Heart right ventricle (tissue), 16 donors: Measurements from ENCODE around the gene DHRSX. TPM values are rescaled to one million over a fixed set of nuclear protein-coding genes. Genes with fewer than 3 reads are reported as not detected.
"Not testable (repeated sequence)": the region's sequence is repeated elsewhere in the genome, so short reads cannot be mapped to it uniquely, and the experiment has no call there.

Experiments used
- ATAC-seq, 8 donors: fragments of 200-7000 bp; cut with Tn5 transposase; one replicate each; pipeline ENCODE4 v1.9.1; 2020; ENCODE audit warnings: mild to moderate bottlenecking in 8 of 8, moderate library complexity in 8 of 8, moderate number of reproducible peaks in 1 of 8
- DNase-seq, 2 donors: peaks; one replicate each; pipeline ENCODE4 v3.0.0-alpha.2; 2020
- H3K27ac ChIP-seq, 10 donors: fragments of 200-600 bp; sonication (generic) in 2 of 10; one replicate each; pipeline versions ENCODE4 v1.5.0 to v1.8.0; 2020 to 2022; ENCODE audit warnings: mild to moderate bottlenecking in 3 of 10
- H3K27me3 ChIP-seq, 7 donors: fragments of 200-600 bp; one replicate each; pipeline ENCODE4 v1.8.0; 2021 to 2022; ENCODE audit warnings: mild to moderate bottlenecking in 2 of 7
- H3K36me3 ChIP-seq, 9 donors: fragments of 200-600 bp; sonication (generic) in 1 of 9; one replicate each; pipeline versions ENCODE4 v1.5.0 to v1.8.0; 2020 to 2022; ENCODE audit warnings: mild to moderate bottlenecking in 2 of 9
- H3K4me1 ChIP-seq, 9 donors: fragments of 200-600 bp; sonication (generic) in 1 of 9; one replicate each; pipeline versions ENCODE4 v1.5.0 to v1.8.0; 2020 to 2022; ENCODE audit warnings: mild to moderate bottlenecking in 4 of 9
- H3K4me3 ChIP-seq, 10 donors: fragments of 200-600 bp; sonication (generic) in 2 of 10; one replicate each; pipeline versions ENCODE4 v1.5.0 to v1.8.0; 2020 to 2022; ENCODE audit warnings: mild to moderate bottlenecking in 7 of 10, moderate library complexity in 2 of 10
- H3K9me3 ChIP-seq, 11 donors: fragments of 200-600 bp in 10 of 11; sonication (generic) in 2 of 11; one replicate each; pipeline versions ENCODE4 v1.5.0 to v1.8.0; 2013 to 2022; ENCODE audit warnings: mild to moderate bottlenecking in 2 of 11, control low read depth in 1 of 11, moderate library complexity in 1 of 11
- WGBS, 2 donors: extraction: QIAGEN DNeasy Blood & Tissue Kit; methylation state at CpG; one replicate each; pipeline ENCODE4 v1.1.7; 2013; ENCODE audit warnings: inconsistent platforms in 1 of 2; 5-methylcytosine and 5-hydroxymethylcytosine counted together
- intact Hi-C, 10 donors: fragments of 100-400 bp; cut with DNase I; formaldehyde crosslinking; loops; one replicate each; pipeline versions ENCODE4 v1.11.1 to v1.14.2; 2022
- polyA plus RNA-seq, 2 donors: library from polyadenylated mRNA; stranded (reverse); fragments of 200-250 nt; gene quantifications; one replicate each; pipeline ENCODE4 v1.2.3, GENCODE V29; 2013
- total RNA-seq, 10 donors: library from RNA; stranded (reverse); fragmentation: NEBNext Ultra II Directional in 3 of 10; extraction: Animal tissue kit (Norgen Biotek cat#: 25700) in 3 of 10; gene quantifications; one replicate each; pipeline versions ENCODE4 v1.2.1 to v1.2.4, GENCODE V29; 2021 to 2023
- TF ChIP-seq, protein P1 (sequence below), 9 donors: fragments of 200-600 bp; sonication (generic) in 2 of 9; IDR thresholded peaks; one replicate each; pipeline versions ENCODE4 v1.5.0 to v1.8.0; 2021 to 2022; ENCODE audit warnings: antibody characterized with exemption in 9 of 9, mild to moderate bottlenecking in 5 of 9, moderate library complexity in 1 of 9
- donor health status: Arrhythmogenic right ventricular cardiomyopathy.
- donor health status: ischemic (EF 13 %, LVEDD 7.1; RV severe dilation, severe dysfunction).
- donor health status: healthy with polysubstance abuse.
- donor health status: DM: no; HTN: yes; CAD: no.
- donor health status: DM: no; HTN: no; CAD: no.
- donor health status: ischemic (EF 25% LVEDD 6.9; RV normal size, moderate dysfunction).
- donor health status: ischemic (EF 25% LVEDD 5.7; RV mildly dilated, moderate dysfunction).
- donor health status: healthy.
- donor health status: DM: yes; HTN: yes; CAD: no.
- donor health status: Ischemic cardiomyopathy.
- donor health status: ischemic (EF 35%, LVEDD 5.7; RV mildly dilated, moderate dysfunction).
- donor health status: nonischemic (EF 11% LVEDD 7.7; RV severe dilation, severe dysfunction).
- donor health status: DM: yes; HTN: yes; CAD: no.
- donor health status: PGD.
- donor health status: ischemic (EF 29% LVEDD 5.4; RV normal size, mild dysfunction).
- donor health status: nonischemic (EF 23%, LVEDD 6.1; RV moderate dilation, normal function).

The DHRSX gene
- total and polyA plus RNA-seq, 12 donors, result 13.8 to 35.9 (median 26.2) TPM

DNA sequence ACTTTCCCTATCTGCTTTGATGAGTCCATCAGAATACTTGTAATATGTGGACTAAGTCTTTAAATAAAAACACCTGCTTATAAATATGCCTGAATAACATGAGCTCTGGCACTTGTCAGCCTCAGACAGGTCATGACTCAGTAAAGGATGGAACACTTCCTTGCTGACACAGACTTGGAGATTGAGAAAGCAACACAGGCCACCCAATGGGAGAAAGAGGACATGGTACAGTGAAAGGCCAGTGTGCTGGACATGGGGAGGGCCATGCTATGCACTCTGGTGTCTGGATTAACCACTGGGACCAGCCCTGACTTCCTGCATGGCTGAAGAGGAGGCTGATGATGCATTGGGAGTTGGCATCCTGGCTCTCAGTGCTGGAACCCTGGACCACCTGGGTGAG is 149.5 kb downstream of the DHRSX start:
- no peak for DNase-seq
- TF ChIP-seq, protein P1, sequence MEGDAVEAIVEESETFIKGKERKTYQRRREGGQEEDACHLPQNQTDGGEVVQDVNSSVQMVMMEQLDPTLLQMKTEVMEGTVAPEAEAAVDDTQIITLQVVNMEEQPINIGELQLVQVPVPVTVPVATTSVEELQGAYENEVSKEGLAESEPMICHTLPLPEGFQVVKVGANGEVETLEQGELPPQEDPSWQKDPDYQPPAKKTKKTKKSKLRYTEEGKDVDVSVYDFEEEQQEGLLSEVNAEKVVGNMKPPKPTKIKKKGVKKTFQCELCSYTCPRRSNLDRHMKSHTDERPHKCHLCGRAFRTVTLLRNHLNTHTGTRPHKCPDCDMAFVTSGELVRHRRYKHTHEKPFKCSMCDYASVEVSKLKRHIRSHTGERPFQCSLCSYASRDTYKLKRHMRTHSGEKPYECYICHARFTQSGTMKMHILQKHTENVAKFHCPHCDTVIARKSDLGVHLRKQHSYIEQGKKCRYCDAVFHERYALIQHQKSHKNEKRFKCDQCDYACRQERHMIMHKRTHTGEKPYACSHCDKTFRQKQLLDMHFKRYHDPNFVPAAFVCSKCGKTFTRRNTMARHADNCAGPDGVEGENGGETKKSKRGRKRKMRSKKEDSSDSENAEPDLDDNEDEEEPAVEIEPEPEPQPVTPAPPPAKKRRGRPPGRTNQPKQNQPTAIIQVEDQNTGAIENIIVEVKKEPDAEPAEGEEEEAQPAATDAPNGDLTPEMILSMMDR (IDR thresholded peaks at IDR 0.05), result no peak
- Histone ChIP-seq H3K9me3 (peaks cover 0 to 8% (median 0%) of the 10 kb centered on the region in 11 donors), H3K27ac (no peak overlapping the region), H3K4me3 (no peak overlapping the region), H3K36me3 (peaks cover 0 to 12% (median 0%) of the 10 kb centered on the region in 9 donors), H3K27me3 (no peaks in the 10 kb centered on the region), H3K4me1 (peaks cover 0 to 17% (median 0%) of the 10 kb centered on the region in 9 donors)
- peak in 6 of 8 donors; percentile 34 to 78 (median 41) for ATAC-seq
- intact Hi-C loops, result no loop called here

DNA sequence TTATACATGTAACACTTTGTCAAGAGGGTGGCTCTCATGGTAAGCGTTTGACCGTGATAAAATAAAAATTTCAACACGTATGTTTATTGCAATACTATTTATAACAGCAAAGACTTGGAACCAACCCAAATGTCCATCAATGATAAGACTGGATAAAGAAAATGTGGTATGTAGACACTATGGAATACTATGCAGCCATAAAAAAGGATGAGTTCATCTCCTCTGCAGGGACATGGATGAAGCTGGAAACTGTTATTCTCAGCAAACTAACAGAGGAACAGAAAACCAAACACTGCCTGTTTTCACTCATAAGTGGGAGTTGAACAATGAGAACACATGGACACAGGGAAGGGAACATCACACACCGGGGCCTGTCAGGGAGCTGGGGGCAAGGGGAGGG is 150.1 kb downstream of the DHRSX start:
- H3K9me3 ChIP-seq, intact Hi-C loops, DNase-seq, H3K27ac ChIP-seq, H3K27me3 ChIP-seq, H3K4me3 ChIP-seq, ATAC-seq: not testable (repeated sequence)
- peaks cover 0 to 17% (median 0%) of the 10 kb centered on the region in 9 donors for H3K4me1 ChIP-seq
- peaks cover 0 to 12% (median 0%) of the 10 kb centered on the region in 9 donors for H3K36me3 ChIP-seq
- WGBS, 2 donors, result 67 to 77% methylated on average over 4 of the region's 4 CpGs

DNA sequence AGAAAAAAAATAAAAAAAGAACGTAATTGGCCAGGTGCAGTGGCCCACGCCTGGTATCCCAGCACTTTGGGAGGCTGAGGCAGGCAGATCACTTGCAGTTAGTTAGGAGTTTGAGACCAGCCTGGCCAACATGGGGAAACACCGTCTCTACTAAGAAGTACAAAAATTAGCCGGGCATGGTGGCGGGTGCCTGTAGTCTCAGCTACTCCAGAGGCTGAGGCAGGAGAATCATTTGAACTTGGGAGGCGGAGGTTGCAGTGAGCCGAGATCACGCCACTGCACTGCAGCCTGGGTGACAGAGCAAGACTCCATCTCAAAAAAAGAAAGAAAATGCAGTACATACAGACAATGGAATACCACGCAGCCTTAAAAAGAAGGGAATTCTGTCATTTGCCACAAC is 150.7 kb downstream of the DHRSX start:
- H3K9me3 ChIP-seq, ATAC-seq, H3K4me3 ChIP-seq, intact Hi-C loops, H3K27ac ChIP-seq, H3K27me3 ChIP-seq, DNase-seq: not testable (repeated sequence)
- WGBS, 2 donors, result 98 to 99% methylated on average over 9 of the region's 9 CpGs
- Histone ChIP-seq H3K4me1 (peaks cover 0 to 17% (median 0%) of the 10 kb centered on the region in 9 donors), H3K36me3 (peaks cover 0 to 15% (median 0%) of the 10 kb centered on the region in 9 donors)

DNA sequence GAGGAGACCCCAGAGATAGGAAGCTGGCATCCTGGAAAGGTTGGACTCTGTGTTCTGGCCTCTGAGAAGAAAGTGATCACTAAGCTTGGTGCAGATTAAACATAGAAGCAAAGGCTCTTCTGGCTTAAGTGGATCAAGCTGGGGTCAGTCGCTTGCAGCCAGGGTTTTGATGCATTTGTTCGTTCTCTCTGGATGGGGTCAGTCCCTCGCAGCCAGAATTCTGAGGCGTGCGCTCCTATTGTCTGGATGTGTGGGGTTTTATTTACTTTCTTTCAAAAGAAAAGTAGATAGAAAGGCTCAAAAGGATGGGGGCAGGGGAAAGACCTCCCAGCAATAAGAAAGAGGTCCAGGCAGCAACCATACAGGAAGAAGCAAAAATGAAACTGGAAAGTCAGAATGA is 152.6 kb downstream of the DHRSX start:
- Histone ChIP-seq H3K4me3 (no peak overlapping the region), H3K36me3 (peaks cover 0 to 4% (median 0%) of the 10 kb centered on the region in 9 donors), H3K27ac (no peak overlapping the region), H3K27me3 (no peaks in the 10 kb centered on the region), H3K9me3 (peaks cover 0 to 8% (median 3%) of the 10 kb centered on the region in 11 donors), H3K4me1 (peaks cover 0 to 24% (median under 1%) of the 10 kb centered on the region in 9 donors)
- 87 to 89% methylated on average over 5 of the region's 5 CpGs for WGBS, 2 donors
- DNase-seq, result no peak
- intact Hi-C loops, result no loop called here
- ATAC-seq, result no peak
- TF ChIP-seq, protein P1 (IDR thresholded peaks at IDR 0.05), result no peak

DNA sequence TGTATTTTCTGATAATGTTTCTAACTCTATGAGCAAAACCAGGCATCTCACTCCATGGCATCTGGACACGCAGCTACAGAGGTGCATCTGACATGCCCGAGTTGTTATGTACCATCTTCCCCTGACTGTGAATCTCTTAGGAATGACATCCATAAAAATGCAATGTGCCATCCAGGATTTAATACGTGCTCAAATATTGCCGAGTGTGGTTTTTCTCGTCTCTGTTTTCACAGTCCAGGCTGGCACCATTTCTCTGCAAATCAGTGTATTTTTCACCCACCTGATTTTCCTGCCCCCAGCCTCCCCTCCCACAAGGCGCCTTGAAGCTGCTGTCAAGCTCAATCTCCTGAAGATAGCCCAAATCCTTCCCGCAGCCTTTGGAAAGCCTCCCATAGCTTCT is 154.6 kb downstream of the DHRSX start:
- TF ChIP-seq, protein P1 (IDR thresholded peaks at IDR 0.05), result no peak
- DNase-seq (no peak), ATAC-seq (no peak)
- intact Hi-C loops, result no loop called here
- Histone ChIP-seq H3K27ac (no peak overlapping the region), H3K9me3 (peaks cover 0 to 8% (median 3%) of the 10 kb centered on the region in 11 donors), H3K4me3 (no peak overlapping the region), H3K36me3 (peaks cover 0 to 4% (median 0%) of the 10 kb centered on the region in 9 donors), H3K27me3 (no peaks in the 10 kb centered on the region), H3K4me1 (peaks cover 0 to 21% (median 10%) of the 10 kb centered on the region in 9 donors)
- 81 to 92% methylated on average over 7 of the region's 7 CpGs for WGBS, 2 donors
